Endothelial cell of umbilical vein (primary cell): ENCODE results near the gene ITPR2. TPM values are rescaled to one million over a fixed set of nuclear protein-coding genes. Genes with fewer than 3 reads are reported as not detected.

ENCODE experiments used
- BruUV-seq: library from RNA; stranded (reverse); fragments of 400-500 nt; replicated peaks from 2 replicates; lab custom pipeline; 2021; lab: Mats Ljungman, UMichigan
- CTCF ChIA-PET: fragments of 300-600, 350-600 bp; sonication (Branson Sonifier 250); formaldehyde crosslinking; loops from one replicate; lab custom pipeline; 2021; ENCODE audit warnings: antibody characterized with exemption, inconsistent platforms; lab: Charles Lee
- POLR2A ChIA-PET: fragments of 300-600, 350-600 bp; sonication (Branson Sonifier 250); formaldehyde crosslinking; loops from one replicate; lab custom pipeline; 2021; ENCODE audit warnings: antibody characterized with exemption, inconsistent platforms; lab: Charles Lee
- DNase-seq: peaks from one replicate; pipeline ENCODE4 v3.0.0-alpha.2; 2011; ENCODE audit warnings: low read depth, low spot score
- FAIRE-seq: peaks from 2 replicates; lab custom pipeline; 2011; peaks lifted over from hg19 to GRCh38; lab: Jason Lieb, UNC
- H2AFZ ChIP-seq: 2 replicates; pipeline ENCODE4 v1.6.0; 2012; ENCODE audit warnings: low read depth, low read length, control low read depth, inconsistent platforms
- H3K27ac ChIP-seq: 2 replicates; pipeline ENCODE4 v1.5.1; 2011; ENCODE audit warnings: low read depth, mild to moderate bottlenecking, control low read depth, low read length, moderate library complexity; ENCODE audit not compliant: insufficient read depth
- H3K27me3 ChIP-seq, 2 experiments: 2 replicates each; pipeline versions ENCODE4 v1.6.0 to v1.6.1; 2011; ENCODE audit warnings: low read length in 2 of 2, mixed read lengths in 1 of 2; ENCODE audit not compliant: control insufficient read depth in 2 of 2, insufficient read depth in 2 of 2
- H3K36me3 ChIP-seq, 2 experiments: 2 replicates in 1 of 2; 3 replicates in 1 of 2; pipeline ENCODE4 v1.5.1; 2011; ENCODE audit warnings: low read length in 2 of 2, mild to moderate bottlenecking in 1 of 2, moderate library complexity in 1 of 2; ENCODE audit not compliant: control insufficient read depth in 2 of 2, insufficient read depth in 2 of 2; ENCODE audit errors: extremely low read depth in 1 of 2
- H3K4me1 ChIP-seq: 3 replicates; pipeline ENCODE4 v1.5.1; 2011; ENCODE audit warnings: mild to moderate bottlenecking, low read length; ENCODE audit not compliant: control insufficient read depth, insufficient read depth; ENCODE audit errors: extremely low read depth
- H3K4me2 ChIP-seq: 2 replicates; pipeline ENCODE4 v1.6.1; 2011; ENCODE audit warnings: low read length, control low read depth, mixed read lengths; ENCODE audit not compliant: insufficient read depth
- H3K4me3 ChIP-seq, 3 experiments: fragments of 200-600 bp in 1 of 3; sonication (generic), shearing (Covaris generic) in 1 of 3; replicated peaks in 1 of 3; 2 replicates each; pipeline ENCODE4 v1.5.1; 2011 to 2016; ENCODE audit warnings: control low read depth in 3 of 3, low read length in 3 of 3, mild to moderate bottlenecking in 2 of 3, inconsistent platforms in 1 of 3, low read depth in 1 of 3, moderate library complexity in 1 of 3; ENCODE audit not compliant: insufficient read depth in 1 of 3
- H3K79me2 ChIP-seq: 2 replicates; pipeline ENCODE4 v1.6.0; 2012; ENCODE audit warnings: low read length, inconsistent platforms; ENCODE audit not compliant: control insufficient read depth, insufficient read depth
- H3K9ac ChIP-seq: replicated peaks from 2 replicates; pipeline ENCODE3; 2011; ENCODE audit warnings: low read length, control low read depth; ENCODE audit not compliant: insufficient read depth; ENCODE audit errors: extremely low read depth
- H3K9me1 ChIP-seq: replicated peaks from 3 replicates; pipeline ENCODE4 v1.6.0; 2011; ENCODE audit warnings: mild to moderate bottlenecking, low read length; ENCODE audit not compliant: control insufficient read depth, insufficient read depth; ENCODE audit errors: extremely low read depth
- H3K9me3 ChIP-seq: replicated peaks from 2 replicates; pipeline ENCODE4 v1.5.1; 2012; ENCODE audit warnings: low read length, inconsistent platforms; ENCODE audit not compliant: control insufficient read depth, insufficient read depth
- H4K20me1 ChIP-seq: replicated peaks from 2 replicates; pipeline ENCODE3; 2011; ENCODE audit warnings: mild to moderate bottlenecking, low read length; ENCODE audit not compliant: control insufficient read depth, insufficient read depth; ENCODE audit errors: extremely low read depth
- CTCF ChIP-seq, 2 donors: IDR thresholded peaks; 1 replicate in 1 of 2; 2 replicates in 1 of 2; pipeline ENCODE4 v1.5.1; 2011; ENCODE audit warnings: low read length in 2 of 2, mild to moderate bottlenecking in 2 of 2, moderate library complexity in 2 of 2, control low read depth in 1 of 2, inconsistent platforms in 1 of 2, low read depth in 1 of 2; ENCODE audit not compliant: insufficient read depth in 1 of 2; ENCODE audit errors: extremely low read depth in 1 of 2
- EZH2 ChIP-seq: IDR thresholded peaks from 2 replicates; pipeline ENCODE4 v1.6.1; 2012; ENCODE audit warnings: borderline replicate concordance, low read depth, mild to moderate bottlenecking, moderate library complexity, low read length, inconsistent platforms; ENCODE audit not compliant: severe bottlenecking
- FOS ChIP-seq: IDR thresholded peaks from 2 replicates; pipeline ENCODE4 v1.6.1; 2011; ENCODE audit warnings: mild to moderate bottlenecking, low read length, moderate library complexity, borderline replicate concordance; ENCODE audit not compliant: insufficient read depth
- GATA2 ChIP-seq: IDR thresholded peaks from 2 replicates; pipeline ENCODE4 v1.7.0; 2011; ENCODE audit warnings: low read depth, mild to moderate bottlenecking, moderate library complexity, mixed read lengths, low read length; ENCODE audit not compliant: insufficient read length, insufficient read depth
- MAX ChIP-seq: IDR thresholded peaks from 2 replicates; pipeline ENCODE4 v1.6.1; 2011; ENCODE audit not compliant: insufficient read depth, insufficient read length
- MYC ChIP-seq: IDR thresholded peaks from one replicate; pipeline ENCODE4 v1.6.1; 2011; ENCODE audit warnings: mild to moderate bottlenecking, low read depth, low read length
- POLR2A ChIP-seq: IDR thresholded peaks from 2 replicates; pipeline ENCODE4 v1.6.1; 2012; ENCODE audit warnings: low read depth, mild to moderate bottlenecking, control low read depth, low read length
- POLR2AphosphoS5 ChIP-seq: IDR thresholded peaks from 2 replicates; pipeline ENCODE4 v1.6.1; 2012; ENCODE audit warnings: low read depth, mild to moderate bottlenecking, control low read depth, low read length, moderate library complexity; ENCODE audit not compliant: insufficient read depth
- dilution Hi-C: fragments of 300-500 bp; cut with MboI; formaldehyde crosslinking; loops from one replicate; pipeline ENCODE4 v1.15.0; 2019; ENCODE audit warnings: low sequenced_read_pairs; ENCODE audit not compliant: extremely low pct_ligation_motif_present
- intact Hi-C: fragments of 100-400 bp; cut with micrococcal nuclease; formaldehyde crosslinking; loops from one replicate; pipeline ENCODE4 v1.10.0; 2022
- polyA plus RNA-seq, 4 experiments: library from polyadenylated mRNA; depleted of rRNA in 3 of 4; stranded (reverse) in 3 of 4; unstranded in 1 of 4; fragments of >200 nt; gene quantifications; 2 replicates each; pipeline versions ENCODE4 v1.2.1 to v1.2.3, GENCODE V29; 2011 to 2012; ENCODE audit warnings: missing spikeins in 1 of 4
- total RNA-seq: library from RNA; stranded (reverse); gene quantifications from 2 replicates; pipeline ENCODE4 v1.2.3, GENCODE V29; 2021

The ITPR2 gene
- total and polyA plus RNA-seq, 2 donors (not counting 3 experiments of a cell fraction or from before 2014, with no cell fraction given) = 16.2 to 86.8 TPM

- Histone ChIP-seq H3K4me1 (no peaks in the 10 kb centered on the region), H2AFZ (no peak overlapping the region), H3K9ac (no peak overlapping the region), H3K36me3 (peaks cover 0 to 17% of the 10 kb centered on the region in 2 experiments), H3K27ac (no peak overlapping the region), H3K79me2 (no peaks in the 10 kb centered on the region), H3K4me2 (no peak overlapping the region), H3K27me3 (no peaks in the 10 kb centered on the region), H3K9me1 (peaks cover under 1% of the 10 kb centered on the region), H4K20me1 (no peaks in the 10 kb centered on the region), H3K4me3 (no peak overlapping the region), H3K9me3 (no peaks in the 10 kb centered on the region)
- no peak for TF ChIP-seq FOS
- no peak for TF ChIP-seq GATA2
- TF ChIP-seq POLR2AphosphoS5 = no peak
- no peak for TF ChIP-seq EZH2
- no peak for TF ChIP-seq MAX
- no peak for TF ChIP-seq CTCF (IDR thresholded peaks at IDR 0.05; ENCODE audit: extremely low read depth in 1 of 2, insufficient read depth in 1 of 2, low read depth in 1 of 2, low read length in 2 of 2)
- TF ChIP-seq POLR2A = no peak
- no peak for TF ChIP-seq MYC
- no peak for DNase-seq
- BruUV-seq = no TSS peak
- dilution Hi-C loops (no loop called here), intact Hi-C loops (no loop called here)
- ChIA-PET POLR2A (no interaction called here), CTCF (interaction anchor here (0.8 to 1.6 kb wide), 2 partner anchors 15 to 291 kb away, joined by 4 to 5 read pairs; no protein-coding TSS in a partner anchor)
- FAIRE-seq = no peak
These were observed 422.3 kb downstream of the ITPR2 start for GRCh38 chr12:26410689-26411088.
